Left lobe of liver (tissue), 2 donors: ENCODE results near the gene RHO. TPM values are rescaled to one million over a fixed set of nuclear protein-coding genes. Genes with fewer than 3 reads are reported as not detected.
"Not testable (repeated sequence)": the region's sequence is repeated elsewhere in the genome, so short reads cannot be mapped to it uniquely, and the experiment has no call there.

Source experiments
- ATAC-seq: fragments of 200-7000 bp; cut with Tn5 transposase; one replicate; pipeline ENCODE4 v1.9.1; 2020; ENCODE audit warnings: mild to moderate bottlenecking, moderate library complexity
- DNase-seq: peaks from one replicate; pipeline ENCODE4 v3.0.0-alpha.2; 2020; ENCODE audit warnings: low spot score
- total RNA-seq: library from RNA; stranded (reverse); gene quantifications from one replicate; pipeline ENCODE4 v1.2.1, GENCODE V29; 2021
- donor health status: DM: no; HTN: no; CAD: no; lungs with moderate emphysema.
- donor health status: DM: no; HTN: yes; CAD: no.

The RHO gene
- total RNA-seq, 1 donor from 2014 or later: not detected

- peak; percentile 47 for ATAC-seq
- not testable (repeated sequence) for DNase-seq
These were observed 29.6 kb upstream of the RHO start for GRCh38 chr3:129498603-129499488.

- not testable (repeated sequence) for DNase-seq
- peak; percentile 48 for ATAC-seq
These were observed 28.7 kb upstream of the RHO start for GRCh38 chr3:129499604-129500333.

- ATAC-seq (peak; percentile 61), DNase-seq (no peak)
These were observed 28.1 kb upstream of the RHO start for GRCh38 chr3:129500334-129500658.

GRCh38 chr3:129501630-129502029 lies 26.8 kb upstream of the RHO start:
- no peak for DNase-seq
- ATAC-seq: no peak

- DNase-seq (no peak), ATAC-seq (no peak)
These were observed 25.6 kb upstream of the RHO start for GRCh38 chr3:129502641-129503408.

GRCh38 chr3:129503471-129504291 lies 24.8 kb upstream of the RHO start:
- DNase-seq: no peak
- ATAC-seq: no peak

GRCh38 chr3:129504471-129505100 lies 23.9 kb upstream of the RHO start:
- ATAC-seq (no peak), DNase-seq (no peak)

GRCh38 chr3:129505341-129505740 lies 23.1 kb upstream of the RHO start:
- no peak for ATAC-seq
- DNase-seq: no peak

- no peak for DNase-seq
These were observed 22.2 kb upstream of the RHO start for GRCh38 chr3:129506231-129506742.

GRCh38 chr3:129507181-129507831 lies 21.1 kb upstream of the RHO start:
- no peak for DNase-seq
- no peak for ATAC-seq

More at GRCh38 chr3:129506231-129506742, 22.2 kb upstream of the RHO start:
- ATAC-seq: no peak

- no peak for DNase-seq
- ATAC-seq: no peak
These were observed 15.8 kb upstream of the RHO start for GRCh38 chr3:129512595-129512994.

- ATAC-seq (no peak), DNase-seq (no peak)
These were observed 14.7 kb upstream of the RHO start for GRCh38 chr3:129513705-129514104.

- no peak for DNase-seq
- no peak for ATAC-seq
These were observed 14.3 kb upstream of the RHO start for GRCh38 chr3:129514110-129514509.

GRCh38 chr3:129514563-129514962 lies 13.9 kb upstream of the RHO start:
- DNase-seq (no peak), ATAC-seq (no peak)

GRCh38 chr3:129515108-129515820 lies 13.2 kb upstream of the RHO start:
- not testable (repeated sequence) for ATAC-seq, DNase-seq

GRCh38 chr3:129515821-129516432 lies 12.5 kb upstream of the RHO start:
- not testable (repeated sequence) for ATAC-seq, DNase-seq

- ATAC-seq: no peak
- no peak for DNase-seq
These were observed 10.9 kb upstream of the RHO start for GRCh38 chr3:129517516-129517915.

GRCh38 chr3:129518038-129518561 lies 10.3 kb upstream of the RHO start:
- DNase-seq (no peak), ATAC-seq (no peak)
